ENCODE measurements around the gene SEC11A.

GRCh38 chr15:84764989-84765388 is 49.0 kb upstream of the SEC11A start:
- TF ChIP-seq CTCF (IDR thresholded peaks at IDR 0.05; ENCODE audit: low read depth, low read length, poor library complexity, severe bottlenecking) = no peak
- no peak for TF ChIP-seq EZH2phosphoT487 (IDR thresholded peaks at IDR 0.05; ENCODE audit: borderline replicate concordance, low read length)

Data from DOHH2 (cell line).